Muscle layer of duodenum (tissue), 2 donors: Measurements from ENCODE around the gene AMBRA1.
"Not testable (repeated sequence)": the region's sequence is repeated elsewhere in the genome, so short reads cannot be mapped to it uniquely, and the experiment has no call there.

Experiments
- H3K27ac ChIP-seq: one replicate; pipeline ENCODE4 v1.7.0; 2013; ENCODE audit warnings: mild to moderate bottlenecking, low read length
- H3K27me3 ChIP-seq: one replicate; pipeline ENCODE4 v1.7.0; 2013; ENCODE audit warnings: low read depth, mild to moderate bottlenecking, control low read depth, low read length
- H3K36me3 ChIP-seq, 2 donors: one replicate each; pipeline ENCODE4 v1.7.0; 2013; ENCODE audit warnings: low read length in 2 of 2, control low read depth in 1 of 2, mild to moderate bottlenecking in 1 of 2; ENCODE audit not compliant: insufficient read depth in 2 of 2, control insufficient read depth in 1 of 2
- H3K4me1 ChIP-seq, 2 donors: one replicate each; pipeline ENCODE4 v1.7.0; 2013; ENCODE audit warnings: low read length in 2 of 2, mild to moderate bottlenecking in 2 of 2, control low read depth in 1 of 2, moderate library complexity in 1 of 2; ENCODE audit not compliant: insufficient read depth in 2 of 2, control insufficient read depth in 1 of 2
- H3K4me3 ChIP-seq, 2 donors: one replicate each; pipeline ENCODE4 v1.7.0; 2013; ENCODE audit warnings: low read length in 2 of 2, low read depth in 1 of 2, mild to moderate bottlenecking in 1 of 2
- H3K9me3 ChIP-seq, 2 donors: one replicate each; pipeline ENCODE4 v1.7.0; 2013; ENCODE audit warnings: low read length in 2 of 2, control low read depth in 1 of 2, mild to moderate bottlenecking in 1 of 2; ENCODE audit not compliant: control insufficient read depth in 1 of 2
- donor health status: healthy.

AMBRA1 gene

DNA sequence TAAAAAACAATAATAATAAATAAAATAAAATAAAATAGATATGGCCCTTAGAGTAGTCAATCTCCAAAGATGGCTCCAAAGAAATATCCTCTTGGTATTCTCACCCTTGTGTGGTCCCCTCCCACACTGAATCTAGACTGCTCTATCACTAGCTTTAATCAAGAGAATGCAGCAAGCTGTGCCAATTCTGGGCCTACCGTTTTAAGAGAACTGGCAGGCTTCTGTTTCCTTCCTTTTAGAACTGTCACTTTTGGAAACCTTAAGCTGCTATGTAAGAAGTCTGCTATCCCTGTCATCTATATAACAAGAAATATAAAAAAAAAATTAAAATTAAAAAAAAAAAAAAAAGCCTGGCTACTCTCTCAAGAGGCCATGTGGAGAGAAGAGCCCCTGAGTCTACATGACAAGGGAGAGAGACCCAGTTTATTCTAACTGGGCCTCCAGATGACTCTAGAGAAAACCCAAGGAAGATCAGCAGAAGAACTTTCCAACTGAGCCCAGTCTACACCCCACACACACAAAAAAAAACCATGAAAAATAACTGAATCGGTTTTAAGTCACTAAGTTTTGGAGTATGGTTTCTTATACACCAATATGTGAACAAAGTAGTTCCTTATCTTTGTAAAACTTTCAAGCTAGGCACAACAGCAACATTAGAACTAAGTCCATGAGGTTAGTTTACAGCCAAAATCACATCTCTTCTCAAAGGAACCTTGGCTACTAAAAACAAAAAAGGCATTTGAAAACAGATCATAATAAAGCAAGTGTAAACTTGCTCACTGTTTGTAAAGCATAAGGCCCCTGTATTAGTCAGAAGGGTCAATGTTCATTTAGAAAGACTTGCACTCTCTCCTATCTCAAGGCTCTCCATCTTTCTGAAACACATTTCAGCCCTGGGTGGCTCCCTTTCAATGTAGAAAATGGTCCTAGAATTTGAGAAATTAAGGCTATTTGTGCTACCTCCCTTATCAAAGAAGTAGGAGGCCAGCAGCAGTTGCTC is 67.3 kb downstream of the AMBRA1 start:
- Histone ChIP-seq H3K4me1 (peaks cover 0 to 10% of the 10 kb centered on the region in 2 donors), H3K4me3 (no peak overlapping the region), H3K9me3 (no peaks in the 10 kb centered on the region), H3K27ac (no peak overlapping the region), H3K36me3 (peaks cover 5 to 8% of the 10 kb centered on the region in 2 donors), H3K27me3 (no peaks in the 10 kb centered on the region)

DNA sequence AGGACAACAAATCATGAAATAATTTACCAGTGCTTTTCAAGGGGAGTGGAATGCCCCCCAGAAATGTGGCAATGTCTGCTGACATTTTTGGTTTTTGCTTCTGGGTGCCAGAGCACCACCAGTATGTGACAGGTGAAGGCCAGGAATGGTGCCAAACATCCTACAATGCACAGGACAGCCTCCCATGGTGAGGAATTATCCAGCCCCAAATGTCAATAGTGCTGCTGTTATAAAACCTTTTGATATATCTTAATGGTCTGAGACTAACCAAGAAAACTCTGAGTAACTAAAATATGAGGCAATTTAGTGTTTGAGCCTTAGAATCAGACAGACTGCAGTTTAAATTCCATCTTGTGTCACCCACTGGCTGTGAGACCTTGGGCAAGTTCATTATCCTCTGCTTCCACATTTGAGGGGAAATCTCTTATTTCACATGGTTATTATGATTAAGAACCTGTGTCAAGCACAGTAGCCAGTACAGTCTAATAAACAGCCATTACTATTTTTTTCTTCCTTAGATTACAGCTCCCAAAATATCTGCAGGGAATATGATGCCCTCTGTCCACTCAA is 69.5 kb downstream of the AMBRA1 start:
- H3K27ac ChIP-seq = no peak overlapping the region
- no peaks in the 10 kb centered on the region for H3K9me3 ChIP-seq
- H3K27me3 ChIP-seq = no peaks in the 10 kb centered on the region
- no peak overlapping the region for H3K4me3 ChIP-seq
- peaks cover 0 to 7% of the 10 kb centered on the region in 2 donors for H3K4me1 ChIP-seq
- peaks cover 4 to 5% of the 10 kb centered on the region in 2 donors for H3K36me3 ChIP-seq

DNA sequence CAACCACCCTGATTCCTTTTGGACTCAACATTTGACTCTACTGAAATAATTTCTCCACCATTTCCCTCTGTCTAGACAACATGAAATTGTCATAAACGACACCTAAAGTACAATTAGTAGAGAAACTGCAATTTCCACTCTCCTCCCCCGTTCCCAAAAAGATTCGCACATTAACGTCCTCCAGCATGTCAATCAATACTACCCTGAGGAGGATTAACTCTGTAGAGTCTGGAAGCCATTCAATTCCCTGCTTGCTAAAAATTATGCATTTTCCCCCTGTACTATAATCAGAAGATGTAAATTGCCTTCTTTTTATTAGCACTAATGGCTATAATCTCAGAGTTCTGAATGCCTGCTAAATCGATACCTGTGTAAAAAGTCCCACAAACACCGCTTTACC is 70.5 kb downstream of the AMBRA1 start:
- H3K36me3 ChIP-seq = peaks cover 4 to 5% of the 10 kb centered on the region in 2 donors
- no peak overlapping the region for H3K4me3 ChIP-seq
- H3K4me1 ChIP-seq = peaks cover 0 to 12% of the 10 kb centered on the region in 2 donors
- H3K27ac ChIP-seq = no peak overlapping the region
- no peaks in the 10 kb centered on the region for H3K27me3 ChIP-seq
- H3K9me3 ChIP-seq = no peaks in the 10 kb centered on the region

DNA sequence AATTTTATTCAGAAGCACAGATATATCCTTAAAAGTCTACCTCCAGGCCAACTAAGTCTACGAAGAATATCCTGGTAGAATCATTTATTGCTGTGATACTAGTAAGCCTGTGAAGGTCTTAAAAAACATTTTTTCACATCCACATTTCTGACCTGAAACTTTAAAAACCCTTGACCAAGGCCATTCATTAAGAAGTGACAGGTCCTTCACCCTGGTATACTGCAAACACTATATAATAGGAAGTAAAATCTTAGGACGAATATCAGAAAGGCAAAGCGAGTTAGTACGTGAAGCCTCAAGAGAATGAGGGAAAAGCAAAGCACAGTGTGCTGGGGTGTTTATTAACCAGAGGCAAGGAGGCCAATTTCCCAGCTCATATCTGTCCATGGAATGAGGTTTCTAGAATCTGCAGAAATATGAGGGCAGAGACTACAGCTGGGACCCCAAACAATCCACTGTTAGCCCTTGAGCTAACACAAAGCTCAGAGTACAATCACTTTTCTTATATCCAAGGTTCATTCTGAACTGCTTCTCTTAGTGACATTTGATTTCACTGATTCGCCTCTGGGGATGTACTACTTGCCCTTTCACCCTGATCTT is 71.0 kb downstream of the AMBRA1 start:
- Histone ChIP-seq H3K4me1 (peaks cover 0 to 14% of the 10 kb centered on the region in 2 donors), H3K27ac (no peak overlapping the region), H3K9me3 (no peaks in the 10 kb centered on the region), H3K4me3 (no peak overlapping the region), H3K36me3 (peaks cover 4 to 5% of the 10 kb centered on the region in 2 donors), H3K27me3 (no peaks in the 10 kb centered on the region)

DNA sequence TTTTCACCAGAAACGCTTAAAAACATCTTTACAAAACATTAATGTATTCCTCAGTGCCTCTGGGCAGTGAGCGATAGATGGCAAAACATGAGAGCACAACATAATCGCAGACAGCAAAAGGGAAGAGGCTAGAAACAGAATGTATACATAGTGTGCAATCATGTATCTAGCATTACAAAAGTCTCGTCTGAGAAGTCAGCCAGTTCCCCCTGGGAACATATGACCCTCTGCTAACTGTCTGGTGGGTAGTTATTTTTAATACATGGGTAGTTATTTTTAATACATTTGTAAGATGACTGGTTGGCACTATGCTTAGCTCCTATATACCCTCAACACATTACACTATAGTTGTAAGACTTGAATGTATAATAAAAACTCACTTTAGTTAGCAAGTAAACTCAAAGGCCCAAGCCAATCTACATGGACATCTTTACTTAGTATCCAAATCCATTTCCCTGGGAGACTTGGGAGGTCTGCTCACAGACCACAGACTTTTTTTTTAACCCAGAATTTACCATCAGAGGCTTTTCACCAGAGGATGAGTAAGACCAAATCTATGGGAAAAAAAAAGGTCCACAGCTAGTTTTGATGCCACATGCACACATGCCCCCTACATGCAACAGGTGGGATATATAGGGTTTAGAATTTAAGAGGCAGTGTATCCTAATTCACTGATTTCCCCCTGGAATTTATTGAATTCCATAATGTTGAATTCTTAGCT is 71.7 kb downstream of the AMBRA1 start:
- H3K36me3 ChIP-seq = peaks cover 4 to 5% of the 10 kb centered on the region in 2 donors
- H3K27ac ChIP-seq = no peak overlapping the region
- peaks cover 0 to 14% of the 10 kb centered on the region in 2 donors for H3K4me1 ChIP-seq
- no peak overlapping the region for H3K4me3 ChIP-seq
- no peaks in the 10 kb centered on the region for H3K27me3 ChIP-seq
- no peaks in the 10 kb centered on the region for H3K9me3 ChIP-seq

DNA sequence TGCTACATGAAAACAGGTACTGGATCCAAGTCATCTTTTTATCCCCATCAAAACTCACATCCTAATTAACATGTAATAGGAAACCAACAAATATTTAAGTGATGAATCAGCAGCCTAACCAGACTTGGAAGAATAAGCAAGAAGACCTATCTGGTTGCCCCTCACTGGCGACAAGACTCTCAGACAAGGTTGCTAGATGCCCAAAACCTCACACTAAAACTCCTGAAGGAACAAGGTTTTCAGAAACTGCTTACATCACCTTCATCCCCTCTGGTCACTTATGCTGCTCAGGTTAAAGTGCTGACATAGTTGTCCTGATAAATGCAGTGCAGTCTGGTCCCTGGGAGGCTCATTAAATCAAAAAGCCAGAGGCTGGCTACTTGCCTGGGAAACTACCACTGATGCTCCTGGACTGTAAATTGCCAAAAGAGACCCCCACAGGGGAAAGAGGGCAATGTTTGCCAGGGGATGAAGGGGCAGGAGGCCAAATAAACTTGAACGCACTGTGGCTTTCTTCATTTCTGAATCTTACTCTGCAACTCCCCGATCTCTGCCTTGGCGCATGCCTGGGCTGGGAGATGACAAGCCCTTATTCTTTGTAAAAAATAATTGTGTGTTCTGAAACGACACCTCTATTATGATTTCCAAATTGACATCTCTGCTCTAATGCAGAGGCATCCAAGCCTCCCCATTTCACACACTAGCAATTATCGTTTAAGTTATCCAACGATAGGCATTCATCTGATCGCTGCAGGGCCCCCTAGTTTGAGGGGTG is 72.7 kb downstream of the AMBRA1 start:
- Histone ChIP-seq H3K27ac (no peak overlapping the region), H3K4me1 (peaks cover 0 to 14% of the 10 kb centered on the region in 2 donors), H3K36me3 (peaks cover 0 to 4% of the 10 kb centered on the region in 2 donors), H3K9me3 (no peaks in the 10 kb centered on the region), H3K4me3 (no peak overlapping the region), H3K27me3 (no peaks in the 10 kb centered on the region)

DNA sequence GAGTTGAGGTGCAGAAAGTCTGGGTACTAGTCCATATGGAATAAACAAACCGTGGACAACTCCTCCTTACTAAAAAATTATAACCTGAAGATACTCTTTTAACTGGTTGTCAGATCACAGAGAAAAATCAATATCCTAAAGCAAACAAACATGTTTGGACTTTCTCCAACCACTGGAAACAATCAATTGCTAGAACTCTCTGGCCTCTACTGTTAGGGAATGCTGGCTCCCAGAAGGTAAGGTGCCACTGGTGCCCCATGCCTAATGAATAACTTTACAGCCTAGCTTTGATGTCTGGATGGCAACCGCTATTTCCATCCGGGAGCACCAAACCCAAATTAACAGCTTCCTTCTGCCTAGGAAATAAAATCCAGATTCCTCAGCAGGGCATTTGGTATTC is 74.5 kb downstream of the AMBRA1 start:
- no peak overlapping the region for H3K27ac ChIP-seq
- no peak overlapping the region for H3K4me3 ChIP-seq
- H3K27me3 ChIP-seq = no peaks in the 10 kb centered on the region
- peaks cover 0 to 17% of the 10 kb centered on the region in 2 donors for H3K4me1 ChIP-seq
- H3K36me3 ChIP-seq = peaks cover 0 to 2% of the 10 kb centered on the region in 2 donors
- no peaks in the 10 kb centered on the region for H3K9me3 ChIP-seq

DNA sequence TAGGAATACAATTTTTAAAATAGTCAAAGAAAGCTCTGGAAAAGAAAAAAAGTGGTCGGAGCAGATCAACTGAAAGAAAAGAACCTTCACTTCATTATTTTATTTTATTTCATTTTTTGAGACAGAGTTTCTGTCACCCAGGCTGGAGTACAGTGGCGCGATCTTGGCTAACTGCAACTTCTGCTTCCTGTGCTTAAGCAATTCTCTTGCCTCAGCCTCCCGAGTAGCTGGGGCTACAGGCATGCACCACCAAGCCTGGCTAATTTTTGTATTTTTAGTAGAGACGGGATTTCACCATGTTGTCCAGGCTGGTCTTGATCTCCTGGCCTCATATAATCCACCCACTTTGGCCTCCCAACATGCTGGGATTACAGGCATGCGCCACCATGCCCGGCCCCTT is 74.9 kb downstream of the AMBRA1 start:
- H3K27me3 ChIP-seq, H3K4me3 ChIP-seq, H3K9me3 ChIP-seq, H3K36me3 ChIP-seq, H3K27ac ChIP-seq: not testable (repeated sequence)
- peaks cover 4 to 21% of the 10 kb centered on the region in 2 donors for H3K4me1 ChIP-seq

DNA sequence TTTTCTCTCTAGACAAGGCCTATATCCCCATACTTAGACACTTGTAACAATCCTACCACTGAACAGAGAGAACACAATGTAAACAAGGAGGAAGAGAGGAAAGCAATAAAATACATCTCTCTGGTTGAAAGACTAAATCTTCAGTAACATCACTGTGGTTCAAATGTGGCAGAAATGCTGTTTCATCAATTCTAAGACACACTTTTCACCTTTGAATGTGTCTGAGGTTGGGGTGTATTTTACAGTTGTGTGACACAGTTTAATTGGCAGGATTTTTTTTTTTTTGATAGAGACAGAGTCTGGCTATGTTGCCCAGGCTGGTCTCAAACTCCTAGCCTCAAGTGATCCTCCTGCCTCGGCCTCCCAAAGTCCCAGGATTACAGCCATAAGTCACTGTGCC is 79.5 kb downstream of the AMBRA1 start:
- no peak overlapping the region for H3K4me3 ChIP-seq
- H3K27me3 ChIP-seq = no peaks in the 10 kb centered on the region
- H3K9me3 ChIP-seq = no peaks in the 10 kb centered on the region
- peaks cover 10 to 21% of the 10 kb centered on the region in 2 donors for H3K4me1 ChIP-seq
- no peak overlapping the region for H3K27ac ChIP-seq
- H3K36me3 ChIP-seq = peaks cover 3 to 4% of the 10 kb centered on the region in 2 donors

DNA sequence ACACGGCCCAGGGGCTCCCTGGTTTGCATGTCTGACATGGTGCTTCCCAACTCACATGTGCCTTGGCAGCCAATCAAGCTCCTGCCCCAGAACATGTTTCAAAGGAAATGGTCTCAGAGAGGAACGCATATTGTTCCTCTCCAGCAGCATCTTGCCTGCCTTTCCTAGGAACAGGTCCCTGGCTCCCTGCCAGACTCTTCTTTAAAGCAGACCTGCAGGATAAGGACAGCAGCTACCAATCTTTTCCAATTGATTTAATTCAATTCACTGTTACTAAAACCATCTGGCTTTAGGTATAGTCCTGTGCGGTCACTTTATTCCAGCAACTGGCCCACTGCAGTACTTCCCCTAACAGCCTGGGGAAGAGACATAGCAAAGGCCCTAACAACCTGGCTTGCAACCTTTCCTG is 79.9 kb downstream of the AMBRA1 start:
- Histone ChIP-seq H3K4me3 (no peak overlapping the region), H3K36me3 (peaks cover 3 to 4% of the 10 kb centered on the region in 2 donors), H3K27me3 (no peaks in the 10 kb centered on the region), H3K27ac (no peak overlapping the region), H3K9me3 (no peaks in the 10 kb centered on the region), H3K4me1 (peaks cover 10 to 21% of the 10 kb centered on the region in 2 donors)
